ENCODE data around the gene ELMOD3. TPM values are rescaled to one million over a fixed set of nuclear protein-coding genes. Genes with fewer than 3 reads are reported as not detected.
"Not testable (repeated sequence)": the region's sequence is repeated elsewhere in the genome, so short reads cannot be mapped to it uniquely, and the experiment has no call there.

Gene ELMOD3
- total RNA-seq, 1 experiment from 2014 or later: 15.8 TPM

GRCh38 chr2:85367180-85367579, 12.6 kb downstream of the ELMOD3 start:
- no peak for DNase-seq (ENCODE audit: extremely low read depth, low read depth)

- DNase-seq (ENCODE audit: extremely low read depth, low read depth): no peak
Measured at GRCh38 chr2:85368921-85369320, 14.4 kb downstream of the ELMOD3 start.

GRCh38 chr2:85369500-85369899, 14.9 kb downstream of the ELMOD3 start:
- peak; percentile 35 for DNase-seq (ENCODE audit: extremely low read depth, low read depth)

GRCh38 chr2:85371045-85371444, 16.5 kb downstream of the ELMOD3 start:
- no peak for DNase-seq (ENCODE audit: extremely low read depth, low read depth)

GRCh38 chr2:85376291-85377065, 21.9 kb downstream of the ELMOD3 start:
- DNase-seq (ENCODE audit: extremely low read depth, low read depth): no peak

GRCh38 chr2:85377083-85377482, 22.5 kb downstream of the ELMOD3 start:
- no peak for DNase-seq (ENCODE audit: extremely low read depth, low read depth)

GRCh38 chr2:85378257-85378656, 23.7 kb downstream of the ELMOD3 start:
- DNase-seq (ENCODE audit: extremely low read depth, low read depth): no peak

- DNase-seq (ENCODE audit: extremely low read depth, low read depth): no peak
Measured at GRCh38 chr2:85380048-85380447, 25.5 kb downstream of the ELMOD3 start.

GRCh38 chr2:85383151-85383550, 28.6 kb downstream of the ELMOD3 start:
- not testable (repeated sequence) for DNase-seq (ENCODE audit: extremely low read depth, low read depth)

GRCh38 chr2:85383850-85384249, 29.3 kb downstream of the ELMOD3 start:
- no peak for DNase-seq (ENCODE audit: extremely low read depth, low read depth)

- DNase-seq (ENCODE audit: extremely low read depth, low read depth): no peak
Measured at GRCh38 chr2:85385746-85386145, 31.2 kb downstream of the ELMOD3 start.

- no peak for DNase-seq (ENCODE audit: extremely low read depth, low read depth)
Measured at GRCh38 chr2:85387754-85388153, 33.2 kb downstream of the ELMOD3 start.

- DNase-seq (ENCODE audit: extremely low read depth, low read depth): no peak
Measured at GRCh38 chr2:85388878-85389538, 34.4 kb downstream of the ELMOD3 start.

- DNase-seq (ENCODE audit: extremely low read depth, low read depth): peak; percentile 52
Measured at GRCh38 chr2:85390941-85391669, 36.5 kb downstream of the ELMOD3 start.

- no peak for DNase-seq (ENCODE audit: extremely low read depth, low read depth)
Measured at GRCh38 chr2:85393836-85394235, 39.3 kb downstream of the ELMOD3 start.

- no peak for DNase-seq (ENCODE audit: extremely low read depth, low read depth)
Measured at GRCh38 chr2:85394261-85394681, 39.7 kb downstream of the ELMOD3 start.

GRCh38 chr2:85394976-85395375, 40.4 kb downstream of the ELMOD3 start:
- no peak for DNase-seq (ENCODE audit: extremely low read depth, low read depth)

GRCh38 chr2:85395912-85396475, 41.4 kb downstream of the ELMOD3 start:
- DNase-seq (ENCODE audit: extremely low read depth, low read depth): no peak

- DNase-seq (ENCODE audit: extremely low read depth, low read depth): no peak
Measured at GRCh38 chr2:85396531-85397470, 42.2 kb downstream of the ELMOD3 start.

GRCh38 chr2:85397925-85398331, 43.4 kb downstream of the ELMOD3 start:
- no peak for DNase-seq (ENCODE audit: extremely low read depth, low read depth)

Measured in NCI-H460 (cell line).